Activated CD4-positive, alpha-beta T cell treated with anti-CD3 and anti-CD28 coated beads for 4 hours (primary cell): Measurements from ENCODE around the gene CASP8.
"Not testable (repeated sequence)": the region's sequence is repeated elsewhere in the genome, so short reads cannot be mapped to it uniquely, and the experiment has no call there.

Experiments used
- DNase-seq, 2 donors: peaks; one replicate each; pipeline ENCODE4 v3.0.0-alpha.2; 2020

The CASP8 gene

GRCh38 chr2:201270293-201271001 is 10.1 kb downstream of the CASP8 start:
- no peak for DNase-seq

- no peak for DNase-seq
These were observed 11.6 kb downstream of the CASP8 start for GRCh38 chr2:201271917-201272316.

- no peak for DNase-seq
These were observed 13.1 kb downstream of the CASP8 start for GRCh38 chr2:201273330-201273983.

- no peak for DNase-seq
These were observed 14.7 kb downstream of the CASP8 start for GRCh38 chr2:201275069-201275468.

- DNase-seq: no peak
These were observed 15.7 kb downstream of the CASP8 start for GRCh38 chr2:201275990-201276389.

- no peak for DNase-seq
These were observed 16.2 kb downstream of the CASP8 start for GRCh38 chr2:201276511-201276910.

GRCh38 chr2:201279079-201279478 is 18.7 kb downstream of the CASP8 start:
- DNase-seq: no peak

- DNase-seq: no peak
These were observed 20.1 kb downstream of the CASP8 start for GRCh38 chr2:201280191-201281040.

GRCh38 chr2:201285499-201285898 is 25.2 kb downstream of the CASP8 start:
- no peak for DNase-seq

- not testable (repeated sequence) for DNase-seq
These were observed 30.3 kb downstream of the CASP8 start for GRCh38 chr2:201290457-201291148.

GRCh38 chr2:201298462-201299052 is 38.2 kb downstream of the CASP8 start:
- no peak for DNase-seq

GRCh38 chr2:201299929-201300328 is 39.6 kb downstream of the CASP8 start:
- DNase-seq: not testable (repeated sequence)

- no peak for DNase-seq
These were observed 47.5 kb downstream of the CASP8 start for GRCh38 chr2:201307876-201308275.

- DNase-seq: no peak
These were observed 48.6 kb downstream of the CASP8 start for GRCh38 chr2:201308914-201309313.

GRCh38 chr2:201313362-201313761 is 53.0 kb downstream of the CASP8 start:
- DNase-seq: no peak

- no peak for DNase-seq
These were observed 59.2 kb downstream of the CASP8 start for GRCh38 chr2:201319511-201319910.

GRCh38 chr2:201320257-201320656 is 59.9 kb downstream of the CASP8 start:
- no peak for DNase-seq

GRCh38 chr2:201320701-201321100 is 60.4 kb downstream of the CASP8 start:
- DNase-seq: no peak

- DNase-seq: no peak
These were observed 62.4 kb downstream of the CASP8 start for GRCh38 chr2:201322772-201323171.

- no peak for DNase-seq
These were observed 67.3 kb downstream of the CASP8 start for GRCh38 chr2:201327678-201328077.

GRCh38 chr2:201329409-201329808 is 69.1 kb downstream of the CASP8 start:
- DNase-seq: no peak
